Astrocyte of the spinal cord (primary cell): ENCODE data around the gene USP27X.

Experiments
- DNase-seq: peaks from one replicate; pipeline ENCODE4 v3.0.0; 2011; ENCODE audit warnings: low read depth, low spot score
- H3K4me3 ChIP-seq: 2 replicates; pipeline ENCODE4 v1.5.1; 2011; ENCODE audit warnings: low read depth, mild to moderate bottlenecking, low read length, moderate library complexity
- CTCF ChIP-seq: IDR thresholded peaks from 2 replicates; pipeline ENCODE4 v1.5.1; 2012; ENCODE audit warnings: low read depth, mild to moderate bottlenecking, low read length, inconsistent platforms
- in situ Hi-C: cut with HindIII; loops from 2 replicates; pipeline ENCODE4 v1.10.0; 2017; ENCODE audit warnings: low sequenced_read_pairs

The USP27X gene

DNA sequence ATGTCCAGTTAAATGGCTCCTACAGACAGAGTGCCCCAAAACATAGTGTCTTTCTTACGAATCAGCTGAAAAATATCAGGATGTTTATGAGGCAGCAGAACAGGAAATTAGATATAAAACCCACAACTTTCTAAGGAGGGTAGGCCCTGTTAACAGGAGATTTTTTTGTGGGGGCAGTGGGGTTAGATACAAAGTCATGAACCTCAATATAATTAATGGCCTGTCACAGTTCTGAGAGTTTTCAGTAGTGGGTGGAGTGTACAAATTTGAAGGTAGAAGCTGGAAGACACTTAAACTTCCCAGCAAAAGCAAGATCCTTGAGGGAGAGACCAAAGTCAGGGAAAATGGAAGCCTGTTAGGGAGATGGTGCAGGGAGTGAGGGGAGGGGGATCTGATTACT is 32.8 kb upstream of the USP27X start:
- no peak for DNase-seq
- no peak for TF ChIP-seq CTCF
- in situ Hi-C loops = no loop called here
- H3K4me3 ChIP-seq = no peak overlapping the region

- in situ Hi-C loops = no loop called here
- no peak for DNase-seq
- no peak for TF ChIP-seq CTCF
- H3K4me3 ChIP-seq = no peak overlapping the region
These were observed 31.0 kb upstream of the USP27X start for GRCh38 chrX:49848275-49848674.

- DNase-seq = no peak
- TF ChIP-seq CTCF = no peak
- no peak overlapping the region for H3K4me3 ChIP-seq
- in situ Hi-C loops = no loop called here
These were observed 29.3 kb upstream of the USP27X start for GRCh38 chrX:49850028-49850427.

DNA sequence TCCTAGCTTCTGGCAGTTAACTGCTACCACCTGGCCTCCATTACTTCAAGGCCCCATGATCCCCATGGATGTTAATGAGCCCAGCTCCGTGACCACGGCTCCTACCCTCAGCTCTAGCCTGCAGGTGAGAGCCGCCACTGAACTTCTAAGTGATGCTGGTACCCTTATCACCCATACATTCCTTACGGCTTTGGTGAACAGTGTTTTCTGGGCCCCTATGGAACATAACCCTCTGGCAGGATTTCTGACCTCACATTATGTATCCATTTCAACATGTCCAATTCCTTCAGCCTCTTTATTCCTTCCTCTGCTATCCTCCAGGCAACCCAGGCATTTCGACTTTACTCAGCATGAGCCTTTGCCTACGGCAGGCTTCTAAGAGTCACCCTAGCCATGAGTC is 25.6 kb upstream of the USP27X start:
- in situ Hi-C loops = no loop called here
- H3K4me3 ChIP-seq = no peak overlapping the region
- no peak for DNase-seq
- TF ChIP-seq CTCF = no peak

- DNase-seq = no peak
- in situ Hi-C loops = no loop called here
- no peak overlapping the region for H3K4me3 ChIP-seq
- TF ChIP-seq CTCF = no peak
These were observed 22.5 kb upstream of the USP27X start for GRCh38 chrX:49856819-49857218.

DNA sequence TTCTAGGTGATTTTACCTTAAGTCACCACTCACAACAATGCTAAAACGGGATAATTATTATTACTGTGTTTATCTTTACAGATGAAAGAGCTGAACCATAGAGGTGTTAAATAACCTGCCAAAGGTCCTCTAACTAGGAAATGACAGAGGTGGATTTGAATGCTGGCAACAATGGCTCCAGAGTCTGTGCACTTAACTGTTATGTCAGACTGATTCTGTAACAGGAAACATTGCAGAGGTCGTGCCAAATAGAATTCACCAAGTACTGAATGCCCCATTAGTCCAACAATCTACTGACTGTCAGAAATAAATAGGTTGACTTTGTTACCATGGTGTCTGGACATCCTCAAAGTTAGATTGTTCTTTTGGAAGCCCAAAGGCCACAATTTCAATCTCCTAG is 20.9 kb upstream of the USP27X start:
- DNase-seq = no peak
- in situ Hi-C loops = no loop called here
- no peak for TF ChIP-seq CTCF
- H3K4me3 ChIP-seq = no peak overlapping the region

DNA sequence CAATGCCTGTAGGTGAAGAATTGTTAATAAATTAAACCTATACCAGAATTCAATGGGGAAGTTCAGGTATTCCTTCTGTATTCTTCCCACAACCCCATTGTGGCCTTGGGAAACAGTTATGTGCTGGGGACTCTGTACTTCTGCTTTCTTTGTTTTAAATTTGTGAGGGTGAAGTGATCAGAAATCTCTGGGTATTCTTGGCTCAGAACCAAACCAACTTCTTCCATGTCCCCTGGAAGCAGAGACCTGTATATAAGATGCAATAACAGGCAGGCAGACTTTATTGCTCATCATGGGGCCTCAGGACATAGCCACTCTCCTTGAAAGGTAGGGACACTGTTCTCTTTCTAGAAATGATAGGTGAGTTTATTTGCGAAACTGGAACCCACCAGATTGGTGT is 19.8 kb upstream of the USP27X start:
- H3K4me3 ChIP-seq = no peak overlapping the region
- in situ Hi-C loops = no loop called here
- TF ChIP-seq CTCF = no peak
- no peak for DNase-seq
